ENCODE results near the gene SRD5A2. TPM values are rescaled to one million over a fixed set of nuclear protein-coding genes. Genes with fewer than 3 reads are reported as not detected.
"Not testable (repeated sequence)": the region's sequence is repeated elsewhere in the genome, so short reads cannot be mapped to it uniquely, and the experiment has no call there.

The SRD5A2 gene
- total and polyA plus RNA-seq, 2 of the 4 experiments (the other 2 are of a cell fraction), result not detected

GRCh38 chr2:31489339-31489738 lies 91.4 kb downstream of the SRD5A2 start:
- H4K8ac ChIP-seq (ENCODE audit: low read depth in 2 of 2, low read length in 2 of 2); H3K4me1 ChIP-seq (ENCODE audit: control insufficient read depth, insufficient read depth, low read length); H4K20me1 ChIP-seq (ENCODE audit: insufficient read depth, low read length); H3K9me1 ChIP-seq (ENCODE audit: insufficient read depth, low read length); H2BK5ac ChIP-seq (ENCODE audit: low read depth, low read length, poor library complexity, severe bottlenecking); H2BK15ac ChIP-seq (ENCODE audit: low read depth, low read length); H3K9me3 ChIP-seq (ENCODE audit: control insufficient read depth, insufficient read depth, low read length); H3K56ac ChIP-seq (ENCODE audit: extremely low read depth, insufficient read depth, low read length); intact Hi-C loops (cut with micrococcal nuclease); H3K27ac ChIP-seq (ENCODE audit: insufficient read depth, low read length); H3K9ac ChIP-seq (ENCODE audit: low read depth, low read length); H2AK5ac ChIP-seq (ENCODE audit: low read depth, low read length); H2AK9ac ChIP-seq (replicated peaks; ENCODE audit: low read depth, low read length, poor library complexity); H2BK20ac ChIP-seq (ENCODE audit: low read depth, low read length); H3K79me1 ChIP-seq (ENCODE audit: low read depth in 1 of 2, low read length in 2 of 2); H3K18ac ChIP-seq (ENCODE audit: low read depth, low read length); H3K4me2 ChIP-seq (ENCODE audit: low read depth, low read length); BruUV-seq (replicated peaks); H4K5ac ChIP-seq (ENCODE audit: low read depth, low read length); H3K23ac ChIP-seq (ENCODE audit: low read depth, low read length); H3K4me3 ChIP-seq (ENCODE audit: insufficient read depth, low read depth, low read length); POLR2A ChIA-PET (ENCODE audit: unreplicated experiment); H3K36me3 ChIP-seq (ENCODE audit: control insufficient read depth, insufficient read depth, low read length); H2BK120ac ChIP-seq (ENCODE audit: low read depth, low read length); H3K4ac ChIP-seq (ENCODE audit: low read depth, low read length); H3K27me3 ChIP-seq (ENCODE audit: control insufficient read depth, insufficient read depth, low read length); dilution Hi-C loops (cut with HindIII; ENCODE audit: low sequenced_read_pairs, unreplicated experiment); H3K14ac ChIP-seq (replicated peaks; ENCODE audit: low read depth, low read length); H4K91ac ChIP-seq (ENCODE audit: insufficient read depth, low read depth, low read length); in situ Hi-C loops (cut with MboI; ENCODE audit: low sequenced_read_pairs): not testable (repeated sequence)
- CTCF ChIA-PET, result interaction anchor here (0.8 kb wide), 1 partner anchor 14 kb away, joined by 4 read pairs; no protein-coding TSS in a partner anchor
- DNase-seq, result peak; percentile 78
- peak; percentile 91 for ATAC-seq (ENCODE audit: low read depth)
- 14% methylated on average over 1 of the region's 3 CpGs; no CpG with 5 or more reads in 1 of the 2 experiments for WGBS, 2 experiments (ENCODE audit: extremely low coverage in 2 of 2, insufficient read length in 1 of 2)
- H2AFZ ChIP-seq (replicated peaks; ENCODE audit: low read length, poor library complexity), result peak overlapping the region; percentile 68
